OCI-LY1 (cell line): ENCODE data around the gene SESN2.

Experiments used
- H2AFZ ChIP-seq: fragments of 200-600 bp; sonication (generic), shearing (Covaris generic); 2 replicates; pipeline ENCODE4 v1.6.0; 2014; ENCODE audit warnings: antibody characterized with exemption, mild to moderate bottlenecking, low read length
- H3F3A ChIP-seq: fragments of 200-600 bp; sonication (generic), shearing (Covaris generic); 2 replicates; pipeline ENCODE4 v1.6.0; 2014; ENCODE audit warnings: mild to moderate bottlenecking, antibody characterized with exemption, low read length, moderate library complexity; ENCODE audit not compliant: insufficient read depth
- H3K27ac ChIP-seq: fragments of 200-600 bp; sonication (generic); 2 replicates; pipeline ENCODE4 v1.5.1; 2014; ENCODE audit warnings: low read length, mixed run types, mild to moderate bottlenecking, low read depth; ENCODE audit not compliant: poor library complexity, severe bottlenecking
- H3K27me3 ChIP-seq: fragments of 200-600 bp; sonication (generic); 2 replicates; pipeline ENCODE4 v1.6.0; 2014; ENCODE audit warnings: antibody characterized with exemption, mild to moderate bottlenecking, low read length, moderate library complexity; ENCODE audit not compliant: insufficient read depth
- H3K36me3 ChIP-seq: fragments of 200-600 bp; sonication (generic); 2 replicates; pipeline ENCODE4 v1.6.1; 2014; ENCODE audit warnings: mild to moderate bottlenecking, antibody characterized with exemption, low read length, moderate library complexity, mixed read lengths; ENCODE audit not compliant: insufficient read depth
- H3K4me1 ChIP-seq: fragments of 200-600 bp; sonication (generic); 2 replicates; pipeline ENCODE4 v1.5.1; 2014; ENCODE audit warnings: mild to moderate bottlenecking, low read length, moderate library complexity; ENCODE audit not compliant: insufficient read depth, severe bottlenecking
- H3K4me2 ChIP-seq: fragments of 200-600 bp; sonication (generic), shearing (Covaris generic); 2 replicates; pipeline ENCODE4 v1.6.1; 2014; ENCODE audit warnings: low read length
- H3K4me3 ChIP-seq: fragments of 200-600 bp; sonication (generic); 2 replicates; pipeline ENCODE4 v1.5.1; 2014; ENCODE audit warnings: low read length, low read depth, mild to moderate bottlenecking, mixed read lengths; ENCODE audit not compliant: poor library complexity, severe bottlenecking
- H3K79me2 ChIP-seq: fragments of 200-600 bp; shearing (Covaris generic); 2 replicates; pipeline ENCODE4 v1.6.1; 2016; ENCODE audit warnings: mixed run types, low read length, mixed read lengths; ENCODE audit not compliant: insufficient read depth
- H3K9ac ChIP-seq: fragments of 200-600 bp; sonication (generic), shearing (Covaris generic); 2 replicates; pipeline ENCODE4 v1.6.1; 2014; ENCODE audit warnings: mild to moderate bottlenecking, low read length, mixed read lengths
- H3K9me2 ChIP-seq: fragments of 200-600 bp; sonication (generic), shearing (Covaris generic); 2 replicates; pipeline ENCODE4 v1.6.1; 2014; ENCODE audit warnings: low read depth, mild to moderate bottlenecking, low read length, mixed read lengths
- H3K9me3 ChIP-seq: fragments of 200-600 bp; shearing (Covaris generic); 2 replicates; pipeline ENCODE4 v1.6.1; 2014; ENCODE audit warnings: low read length, mixed read lengths
- H4K20me1 ChIP-seq: fragments of 200-600 bp; sonication (generic), shearing (Covaris generic); 2 replicates; pipeline ENCODE4 v1.6.0; 2016; ENCODE audit warnings: mild to moderate bottlenecking, low read length; ENCODE audit not compliant: insufficient read depth
- EZH2 ChIP-seq: fragments of 200-600 bp; sonication (generic), shearing (Covaris generic); IDR thresholded peaks from 2 replicates; pipeline ENCODE4 v1.8.0; 2017; ENCODE audit warnings: borderline replicate concordance, mixed run types, mild to moderate bottlenecking, antibody characterized with exemption, low read length, moderate library complexity, mixed read lengths
- TF ChIP-seq, protein P1 (sequence below): fragments of 200-600 bp; sonication (generic), shearing (Covaris generic); IDR thresholded peaks from 2 replicates; pipeline ENCODE4 v1.5.1; 2017; ENCODE audit warnings: mild to moderate bottlenecking, antibody characterized with exemption, low read length, moderate library complexity, mixed read lengths

The SESN2 gene

DNA sequence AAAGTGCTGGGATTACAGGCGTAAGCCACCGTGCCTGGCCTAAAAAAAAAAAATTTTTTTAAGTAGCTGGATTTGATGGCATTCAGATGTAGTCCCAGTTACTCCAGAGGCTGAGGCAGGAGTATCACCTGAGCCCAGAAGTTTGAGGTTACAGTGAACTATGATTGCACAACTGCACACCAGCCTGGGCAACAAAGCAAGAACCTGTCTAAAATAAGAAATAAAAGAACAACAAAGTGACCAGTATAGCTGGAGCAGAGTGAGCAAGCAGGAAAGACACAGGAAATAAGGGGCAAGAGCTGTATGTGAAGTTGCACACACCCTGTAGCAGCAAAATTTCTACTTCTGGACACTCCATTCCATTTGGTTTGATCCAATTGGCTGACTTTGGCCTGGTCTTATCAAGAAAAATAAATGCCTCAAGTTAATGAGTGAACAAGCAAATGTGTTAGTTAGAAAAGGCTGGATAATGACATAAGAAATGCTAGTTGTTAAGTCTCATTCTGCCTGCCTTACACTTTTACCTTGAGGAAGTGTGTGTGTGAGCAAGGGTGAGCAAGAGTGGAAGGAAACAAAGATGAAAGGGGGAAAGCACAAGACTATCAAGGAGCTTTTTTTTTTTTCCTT is 15.5 kb upstream of the SESN2 start:
- Histone ChIP-seq H3K4me2 (peak overlapping the region; percentile 99; the same call in 1 of the 2 replicates), H3K36me3 (peaks cover 16% of the 10 kb centered on the region; the same call in 1 of the 2 replicates), H2AFZ (no peak overlapping the region), H4K20me1 (no peaks in the 10 kb centered on the region), H3K27ac (peak overlapping the region; percentile 91), H3K4me1 (peaks cover 71% of the 10 kb centered on the region), H3K9me2 (no peaks in the 10 kb centered on the region), H3K27me3 (no peaks in the 10 kb centered on the region), H3K4me3 (no peak overlapping the region), H3K9ac (no peak overlapping the region), H3K79me2 (no peaks in the 10 kb centered on the region; the same call in 1 of the 2 replicates), H3K9me3 (no peaks in the 10 kb centered on the region), H3F3A (peaks cover 11% of the 10 kb centered on the region; the same call in 1 of the 2 replicates)
- no peak for TF ChIP-seq EZH2
- TF ChIP-seq, protein P1, sequence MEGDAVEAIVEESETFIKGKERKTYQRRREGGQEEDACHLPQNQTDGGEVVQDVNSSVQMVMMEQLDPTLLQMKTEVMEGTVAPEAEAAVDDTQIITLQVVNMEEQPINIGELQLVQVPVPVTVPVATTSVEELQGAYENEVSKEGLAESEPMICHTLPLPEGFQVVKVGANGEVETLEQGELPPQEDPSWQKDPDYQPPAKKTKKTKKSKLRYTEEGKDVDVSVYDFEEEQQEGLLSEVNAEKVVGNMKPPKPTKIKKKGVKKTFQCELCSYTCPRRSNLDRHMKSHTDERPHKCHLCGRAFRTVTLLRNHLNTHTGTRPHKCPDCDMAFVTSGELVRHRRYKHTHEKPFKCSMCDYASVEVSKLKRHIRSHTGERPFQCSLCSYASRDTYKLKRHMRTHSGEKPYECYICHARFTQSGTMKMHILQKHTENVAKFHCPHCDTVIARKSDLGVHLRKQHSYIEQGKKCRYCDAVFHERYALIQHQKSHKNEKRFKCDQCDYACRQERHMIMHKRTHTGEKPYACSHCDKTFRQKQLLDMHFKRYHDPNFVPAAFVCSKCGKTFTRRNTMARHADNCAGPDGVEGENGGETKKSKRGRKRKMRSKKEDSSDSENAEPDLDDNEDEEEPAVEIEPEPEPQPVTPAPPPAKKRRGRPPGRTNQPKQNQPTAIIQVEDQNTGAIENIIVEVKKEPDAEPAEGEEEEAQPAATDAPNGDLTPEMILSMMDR = no peak

DNA sequence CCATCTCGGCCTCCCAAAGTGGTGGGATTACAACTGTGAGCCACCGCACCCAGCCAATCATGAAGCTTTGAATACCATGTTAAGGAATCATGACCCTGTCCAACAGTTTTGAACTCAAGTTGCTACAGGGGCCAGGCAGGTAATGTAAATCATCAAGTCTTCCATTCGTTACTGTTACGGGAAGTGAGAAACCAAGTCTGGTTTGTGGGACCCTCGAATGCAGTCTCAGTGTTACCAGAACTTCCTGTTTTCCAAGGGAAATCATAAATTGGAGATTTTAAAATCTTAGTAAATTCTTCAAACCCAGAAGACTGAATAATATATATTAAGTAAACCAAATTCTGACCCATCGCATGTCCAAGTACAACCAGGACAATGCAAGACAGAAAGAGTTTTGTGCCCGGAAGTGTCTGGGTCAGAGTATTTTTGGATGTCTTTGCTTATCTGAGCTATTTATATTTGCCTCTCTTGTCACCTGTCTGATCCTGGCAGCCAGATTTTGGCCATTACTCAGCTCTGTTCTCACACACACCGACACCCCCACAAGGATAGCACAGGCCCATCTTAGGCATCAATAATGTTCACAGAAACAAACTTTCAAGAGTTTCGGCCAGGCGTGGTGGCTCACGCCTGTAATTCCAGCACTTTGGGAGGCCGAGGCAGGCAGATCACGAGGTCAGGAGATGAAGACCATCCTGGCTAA is 14.6 kb upstream of the SESN2 start:
- Histone ChIP-seq H3K9me2 (no peaks in the 10 kb centered on the region), H3K4me1 (peaks cover 75% of the 10 kb centered on the region), H3K27ac (peak overlapping the region; percentile 91), H3K4me2 (peak overlapping the region; percentile 99), H3K4me3 (peak overlapping the region; percentile 45), H3K36me3 (peaks cover 9% of the 10 kb centered on the region; the same call in 1 of the 2 replicates), H3F3A (peaks cover 11% of the 10 kb centered on the region; the same call in 1 of the 2 replicates), H3K9me3 (no peaks in the 10 kb centered on the region), H3K27me3 (no peaks in the 10 kb centered on the region), H4K20me1 (no peaks in the 10 kb centered on the region), H3K79me2 (no peaks in the 10 kb centered on the region; the same call in 1 of the 2 replicates), H2AFZ (no peak overlapping the region), H3K9ac (peak overlapping the region; percentile 54)
- TF ChIP-seq, protein P1 = no peak
- TF ChIP-seq EZH2 = no peak

DNA sequence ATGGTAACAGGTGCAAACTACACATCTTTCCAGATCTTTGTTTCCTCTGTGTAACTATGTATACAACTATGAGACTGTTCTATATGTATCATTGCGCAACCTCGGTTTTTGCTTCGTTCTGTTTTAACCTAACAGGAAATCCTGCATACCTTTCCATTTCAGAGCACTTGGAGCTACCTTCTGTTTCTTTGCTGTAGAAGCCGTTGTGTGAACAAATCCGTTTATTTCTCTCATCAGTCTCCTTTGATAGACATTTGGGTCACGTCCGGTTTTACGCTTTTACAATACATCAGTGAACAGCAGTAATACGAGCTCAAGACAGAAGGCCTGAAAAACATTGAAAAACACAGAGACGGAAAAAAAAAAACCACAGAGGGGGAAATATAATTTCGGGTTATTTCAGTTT is 12.9 kb upstream of the SESN2 start:
- H3K4me3 ChIP-seq = peak overlapping the region; percentile 70
- H3K79me2 ChIP-seq = no peaks in the 10 kb centered on the region; the same call in 1 of the 2 replicates
- H2AFZ ChIP-seq = no peak overlapping the region
- peak overlapping the region; percentile 99 for H3K4me2 ChIP-seq
- H3K9me3 ChIP-seq = no peaks in the 10 kb centered on the region
- H3K27ac ChIP-seq = peak overlapping the region; percentile 91
- no peaks in the 10 kb centered on the region for H3K9me2 ChIP-seq
- TF ChIP-seq EZH2 = no peak
- TF ChIP-seq, protein P1 = no peak
- no peaks in the 10 kb centered on the region for H3K27me3 ChIP-seq
- peaks cover 3% of the 10 kb centered on the region; the same call in 1 of the 2 replicates for H3K36me3 ChIP-seq
- H3F3A ChIP-seq = peaks cover 11% of the 10 kb centered on the region; the same call in 1 of the 2 replicates
- peaks cover 80% of the 10 kb centered on the region for H3K4me1 ChIP-seq
- no peaks in the 10 kb centered on the region for H4K20me1 ChIP-seq
- H3K9ac ChIP-seq = peak overlapping the region; percentile 78
